MM.1S (cell line): ENCODE measurements around the gene PGM1.

Experiments
- DNase-seq: peaks from one replicate; pipeline ENCODE4 v3.0.0-alpha.2; 2015
- H2AFZ ChIP-seq: fragments of 300-600 bp; sonication (generic); 2 replicates; pipeline ENCODE4 v1.6.0; 2016; ENCODE audit warnings: antibody characterized with exemption, low read length
- H3F3A ChIP-seq: fragments of 300-600 bp; sonication (generic); 2 replicates; pipeline ENCODE4 v1.6.1; 2016; ENCODE audit warnings: mild to moderate bottlenecking, antibody characterized with exemption, low read length, moderate library complexity, mixed read lengths; ENCODE audit not compliant: insufficient read depth
- H3K27ac ChIP-seq: fragments of 300-600 bp; sonication (generic); 2 replicates; pipeline ENCODE4 v1.5.1; 2016; ENCODE audit warnings: mild to moderate bottlenecking, low read length
- H3K27me3 ChIP-seq: fragments of 300-600 bp; sonication (generic); replicated peaks from 2 replicates; pipeline ENCODE4 v1.6.0; 2016; ENCODE audit warnings: low read length; ENCODE audit not compliant: insufficient read depth
- H3K36me3 ChIP-seq: fragments of 300-600 bp; sonication (generic); replicated peaks from 2 replicates; pipeline ENCODE4 v1.6.1; 2016; ENCODE audit warnings: mild to moderate bottlenecking, low read length, mixed read lengths; ENCODE audit not compliant: insufficient read depth
- H3K4me1 ChIP-seq: fragments of 300-600 bp; sonication (generic); 2 replicates; pipeline ENCODE4 v1.6.1; 2016; ENCODE audit warnings: low read length, mixed read lengths
- H3K4me2 ChIP-seq: fragments of 300-600 bp; sonication (generic); 2 replicates; pipeline ENCODE4 v1.6.0; 2016; ENCODE audit warnings: low read depth, low read length
- H3K4me3 ChIP-seq: fragments of 300-600 bp; sonication (generic); 2 replicates; pipeline ENCODE4 v1.5.1; 2016; ENCODE audit warnings: low read length, mixed read lengths
- H3K79me2 ChIP-seq: fragments of 300-600 bp; sonication (generic); 2 replicates; pipeline ENCODE4 v1.6.1; 2016; ENCODE audit warnings: mixed run types, low read length, mixed read lengths
- H3K9ac ChIP-seq: fragments of 300-600 bp; sonication (generic); 2 replicates; pipeline ENCODE4 v1.6.1; 2016; ENCODE audit warnings: low read length, mixed read lengths
- H3K9me2 ChIP-seq: fragments of 300-600 bp; sonication (generic); replicated peaks from 2 replicates; pipeline ENCODE4 v1.6.1; 2016; ENCODE audit warnings: mild to moderate bottlenecking, low read length, mixed read lengths; ENCODE audit not compliant: insufficient read depth
- H3K9me3 ChIP-seq: fragments of 300-600 bp; sonication (generic); replicated peaks from 2 replicates; pipeline ENCODE4 v1.6.1; 2016; ENCODE audit warnings: mild to moderate bottlenecking, low read length, mixed read lengths; ENCODE audit not compliant: insufficient read depth
- H4K20me1 ChIP-seq: fragments of 300-600 bp; sonication (generic); 2 replicates; pipeline ENCODE4 v1.6.1; 2016; ENCODE audit warnings: mild to moderate bottlenecking, low read length, moderate library complexity, mixed read lengths; ENCODE audit not compliant: insufficient read depth
- EZH2 ChIP-seq: fragments of 300-600 bp; sonication (generic); optimal IDR thresholded peaks from 2 replicates; pipeline ENCODE3; 2017; ENCODE audit warnings: low read depth, mild to moderate bottlenecking, antibody characterized with exemption, low read length, mixed read lengths
- EZH2phosphoT487 ChIP-seq: fragments of 300-600 bp; sonication (generic); IDR thresholded peaks from 2 replicates; pipeline ENCODE4 v1.6.1; 2018; ENCODE audit warnings: antibody characterized with exemption, low read length
- TF ChIP-seq, protein P1 (sequence below): fragments of 300-600 bp; sonication (generic); IDR thresholded peaks from 2 replicates; pipeline ENCODE4 v1.5.1; 2016; ENCODE audit warnings: antibody characterized with exemption, low read length, mixed read lengths

Gene PGM1

DNA sequence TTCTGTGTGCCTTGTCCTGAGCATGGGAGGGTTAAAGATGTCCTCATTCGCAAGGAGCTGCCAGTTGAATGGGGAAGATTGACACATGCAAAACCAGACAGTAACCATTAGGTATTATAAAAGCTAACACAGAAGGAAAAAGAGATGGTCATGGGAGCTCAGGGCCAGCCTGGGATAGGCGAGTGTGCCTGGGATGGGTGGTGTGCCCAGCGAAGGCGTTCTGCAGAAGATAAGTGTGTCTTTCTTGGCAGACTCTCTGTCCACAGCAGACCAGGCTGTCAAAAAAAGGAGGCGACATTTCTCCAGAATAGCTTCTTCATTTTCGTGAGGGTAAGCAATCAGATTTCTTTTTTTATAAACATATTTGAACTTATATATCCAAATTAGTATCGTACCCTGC, 14.1 kb downstream of the PGM1 start:
- H3K36me3 ChIP-seq: no peaks in the 10 kb centered on the region
- no peaks in the 10 kb centered on the region for H3K27me3 ChIP-seq
- H4K20me1 ChIP-seq: no peaks in the 10 kb centered on the region
- H3K27ac ChIP-seq: no peak overlapping the region
- TF ChIP-seq EZH2phosphoT487: no peak
- no peak for TF ChIP-seq EZH2
- TF ChIP-seq, protein P1, sequence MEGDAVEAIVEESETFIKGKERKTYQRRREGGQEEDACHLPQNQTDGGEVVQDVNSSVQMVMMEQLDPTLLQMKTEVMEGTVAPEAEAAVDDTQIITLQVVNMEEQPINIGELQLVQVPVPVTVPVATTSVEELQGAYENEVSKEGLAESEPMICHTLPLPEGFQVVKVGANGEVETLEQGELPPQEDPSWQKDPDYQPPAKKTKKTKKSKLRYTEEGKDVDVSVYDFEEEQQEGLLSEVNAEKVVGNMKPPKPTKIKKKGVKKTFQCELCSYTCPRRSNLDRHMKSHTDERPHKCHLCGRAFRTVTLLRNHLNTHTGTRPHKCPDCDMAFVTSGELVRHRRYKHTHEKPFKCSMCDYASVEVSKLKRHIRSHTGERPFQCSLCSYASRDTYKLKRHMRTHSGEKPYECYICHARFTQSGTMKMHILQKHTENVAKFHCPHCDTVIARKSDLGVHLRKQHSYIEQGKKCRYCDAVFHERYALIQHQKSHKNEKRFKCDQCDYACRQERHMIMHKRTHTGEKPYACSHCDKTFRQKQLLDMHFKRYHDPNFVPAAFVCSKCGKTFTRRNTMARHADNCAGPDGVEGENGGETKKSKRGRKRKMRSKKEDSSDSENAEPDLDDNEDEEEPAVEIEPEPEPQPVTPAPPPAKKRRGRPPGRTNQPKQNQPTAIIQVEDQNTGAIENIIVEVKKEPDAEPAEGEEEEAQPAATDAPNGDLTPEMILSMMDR: no peak
- no peak overlapping the region for H3K4me3 ChIP-seq
- no peaks in the 10 kb centered on the region for H3K9me3 ChIP-seq
- H3F3A ChIP-seq: no peaks in the 10 kb centered on the region
- H3K4me2 ChIP-seq: no peak overlapping the region
- peaks cover 15% of the 10 kb centered on the region; the same call in 1 of the 2 replicates for H3K79me2 ChIP-seq
- no peak for DNase-seq
- no peaks in the 10 kb centered on the region for H3K9me2 ChIP-seq
- H3K9ac ChIP-seq: no peak overlapping the region
- no peak overlapping the region for H2AFZ ChIP-seq
- no peaks in the 10 kb centered on the region for H3K4me1 ChIP-seq

GRCh38 chr1:63611231-63611630, 18.0 kb downstream of the PGM1 start:
- Histone ChIP-seq H3F3A (no peaks in the 10 kb centered on the region), H4K20me1 (no peaks in the 10 kb centered on the region), H3K36me3 (no peaks in the 10 kb centered on the region), H3K9me3 (no peaks in the 10 kb centered on the region), H3K4me1 (no peaks in the 10 kb centered on the region), H3K9ac (no peak overlapping the region), H3K4me3 (no peak overlapping the region), H3K79me2 (peaks cover 7% of the 10 kb centered on the region; the same call in 1 of the 2 replicates), H3K9me2 (no peaks in the 10 kb centered on the region), H3K4me2 (no peak overlapping the region), H3K27me3 (no peaks in the 10 kb centered on the region), H2AFZ (no peak overlapping the region), H3K27ac (no peak overlapping the region)
- no peak for DNase-seq
- TF ChIP-seq EZH2phosphoT487 (no peak), EZH2 (no peak)
- TF ChIP-seq, protein P1: no peak

GRCh38 chr1:63612564-63612963, 19.4 kb downstream of the PGM1 start:
- Histone ChIP-seq H3K79me2 (peaks cover 3% of the 10 kb centered on the region; the same call in 1 of the 2 replicates), H3K27ac (no peak overlapping the region), H3K4me1 (no peaks in the 10 kb centered on the region), H3K36me3 (no peaks in the 10 kb centered on the region), H3K9me3 (no peaks in the 10 kb centered on the region), H3K4me2 (no peak overlapping the region), H3K4me3 (no peak overlapping the region), H3K9ac (no peak overlapping the region), H3K9me2 (no peaks in the 10 kb centered on the region), H4K20me1 (no peaks in the 10 kb centered on the region), H3K27me3 (no peaks in the 10 kb centered on the region), H3F3A (no peaks in the 10 kb centered on the region), H2AFZ (no peak overlapping the region)
- TF ChIP-seq, protein P1: no peak
- TF ChIP-seq EZH2 (no peak), EZH2phosphoT487 (no peak)
- DNase-seq: no peak
